Measurements from ENCODE around the gene GIN1. TPM values are rescaled to one million over a fixed set of nuclear protein-coding genes. Genes with fewer than 3 reads are reported as not detected.

GIN1 gene
- total RNA-seq (10 to 100 TPM; 12.5 to 16.8 TPM), polyA plus RNA-seq (ENCODE audit: insufficient read depth, low read depth, low replicate concordance) (6.7 TPM)
- long read RNA-seq, donor 1, partial matches to known transcripts: 0 of 2 reads
- long read RNA-seq, donor 1, other reads (novel, unspliced or antisense): 0 of 2 reads
- long read RNA-seq, donor 2, transcript GIN1-201 (8 exons, 3,229 nt): major isoform, 7 of 7 reads
- long read RNA-seq, donor 2, partial matches to known transcripts: 0 of 7 reads
- long read RNA-seq, donor 2, other reads (novel, unspliced or antisense): 0 of 7 reads

GRCh38 chr5:103119765-103120606, at the start of gene GIN1, which contains the start of gene PPIP5K2:
GIN1 (minus strand) TSS chr5:103120138; CDS start chr5:103108707, 11,431 bp downstream.
PPIP5K2 (plus strand) TSS chr5:103120301; CDS start chr5:103129590, 9,289 bp downstream.
- intact Hi-C loops (cut with DNase I; ENCODE audit: low total_unique reads): no loop called here
- H3K27me3 ChIP-seq: no peaks in the 10 kb centered on the region
- peaks cover 2% of the 10 kb centered on the region for H3K4me1 ChIP-seq
- no peaks in the 10 kb centered on the region for H3K36me3 ChIP-seq (ENCODE audit: low read depth, missing control alignments)
- H3K27ac ChIP-seq: peak within 1 kb of the TSS; percentile 79 to 97
- H3K9me3 ChIP-seq: no peaks in the 10 kb centered on the region
- TF ChIP-seq POLR2A (IDR thresholded peaks at IDR 0.05) (peak; percentile 17), CTCF (IDR thresholded peaks at IDR 0.05) (peak in 1 of 3 experiments; percentile 9)
- 0 to 1% methylated on average over 31 to 45 of the region's 46 CpGs for WGBS, 2 donors
- peak within 1 kb of the TSS; percentile 83 to 86 for H3K4me3 ChIP-seq
- peak; percentile 98 for DNase-seq

- no peak for DNase-seq
- Histone ChIP-seq H3K36me3 (ENCODE audit: low read depth, missing control alignments) (no peaks in the 10 kb centered on the region), H3K27ac (no peak overlapping the region), H3K4me3 (no peak overlapping the region), H3K9me3 (no peaks in the 10 kb centered on the region), H3K4me1 (no peaks in the 10 kb centered on the region), H3K27me3 (no peaks in the 10 kb centered on the region)
- TF ChIP-seq CTCF (IDR thresholded peaks at IDR 0.05) (no peak), POLR2A (IDR thresholded peaks at IDR 0.05) (no peak)
- intact Hi-C loops (cut with DNase I; ENCODE audit: low total_unique reads): no loop called here
Observed at GRCh38 chr5:103166706-103167105, 46.8 kb upstream of the GIN1 start.

- Histone ChIP-seq H3K4me3 (no peak overlapping the region), H3K9me3 (no peaks in the 10 kb centered on the region), H3K36me3 (ENCODE audit: low read depth, missing control alignments) (no peaks in the 10 kb centered on the region), H3K27me3 (no peaks in the 10 kb centered on the region), H3K27ac (no peak overlapping the region), H3K4me1 (no peaks in the 10 kb centered on the region)
- DNase-seq: no peak
- intact Hi-C loops (cut with DNase I; ENCODE audit: low total_unique reads): no loop called here
- 95 to 100% methylated on average over 1 of the region's 1 CpG for WGBS, 2 donors
- TF ChIP-seq POLR2A (IDR thresholded peaks at IDR 0.05) (no peak), CTCF (IDR thresholded peaks at IDR 0.05) (no peak)
Observed at GRCh38 chr5:103151156-103151555, 31.2 kb upstream of the GIN1 start.

GRCh38 chr5:103148213-103148612, 28.3 kb upstream of the GIN1 start:
- H3K27ac ChIP-seq: no peak overlapping the region
- no peaks in the 10 kb centered on the region for H3K9me3 ChIP-seq
- DNase-seq: no peak
- no peaks in the 10 kb centered on the region for H3K36me3 ChIP-seq (ENCODE audit: low read depth, missing control alignments)
- no peaks in the 10 kb centered on the region for H3K4me1 ChIP-seq
- 90 to 94% methylated on average over 1 of the region's 1 CpG for WGBS, 2 donors
- H3K4me3 ChIP-seq: no peak overlapping the region
- TF ChIP-seq CTCF (IDR thresholded peaks at IDR 0.05): no peak
- no peak for TF ChIP-seq POLR2A (IDR thresholded peaks at IDR 0.05)
- intact Hi-C loops (cut with DNase I; ENCODE audit: low total_unique reads): no loop called here
- no peaks in the 10 kb centered on the region for H3K27me3 ChIP-seq

Data from testis (tissue), 5 donors.